ENCODE measurements around the gene KANK2. TPM values are rescaled to one million over a fixed set of nuclear protein-coding genes. Genes with fewer than 3 reads are reported as not detected.

The KANK2 gene
- polyA plus RNA-seq, 1 of the 3 experiments (the other 2 are of a cell fraction), result 92.4 TPM

DNA sequence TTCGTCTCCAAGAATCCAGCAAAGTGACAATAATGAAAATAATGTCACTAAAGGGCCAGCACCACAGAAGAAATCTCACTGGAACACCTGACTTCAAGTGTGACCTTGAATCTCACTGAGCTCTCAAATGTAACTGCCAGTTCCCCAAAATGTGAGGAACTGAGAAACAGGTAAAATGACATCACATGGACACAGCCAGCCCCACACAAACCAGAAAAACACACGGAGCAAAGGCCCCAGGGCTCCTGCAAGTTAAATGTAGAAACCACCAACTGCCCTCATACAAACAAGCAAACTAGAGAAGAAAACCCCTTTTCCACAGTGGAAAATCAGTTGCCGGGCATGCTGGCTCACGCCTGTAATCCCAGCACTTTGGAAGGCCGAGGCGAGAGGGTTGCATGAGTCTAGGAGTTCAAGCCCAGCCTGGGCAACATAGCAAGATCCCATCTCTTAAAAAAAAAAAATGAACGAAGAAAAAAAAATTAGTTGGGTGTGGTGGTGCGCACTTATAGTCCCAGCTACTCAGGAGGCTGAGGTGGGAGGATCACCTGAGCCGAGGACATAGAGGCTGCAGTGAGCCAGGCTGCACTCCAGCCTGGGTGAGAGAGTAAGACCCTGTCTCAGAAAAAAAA lies 8.7 kb upstream of the KANK2 start:
- H3K4me3 ChIP-seq (ENCODE audit: low read depth in 2 of 2, low read length in 1 of 2), result no peak overlapping the region
- POLR2A ChIA-PET, result no interaction called here

DNA sequence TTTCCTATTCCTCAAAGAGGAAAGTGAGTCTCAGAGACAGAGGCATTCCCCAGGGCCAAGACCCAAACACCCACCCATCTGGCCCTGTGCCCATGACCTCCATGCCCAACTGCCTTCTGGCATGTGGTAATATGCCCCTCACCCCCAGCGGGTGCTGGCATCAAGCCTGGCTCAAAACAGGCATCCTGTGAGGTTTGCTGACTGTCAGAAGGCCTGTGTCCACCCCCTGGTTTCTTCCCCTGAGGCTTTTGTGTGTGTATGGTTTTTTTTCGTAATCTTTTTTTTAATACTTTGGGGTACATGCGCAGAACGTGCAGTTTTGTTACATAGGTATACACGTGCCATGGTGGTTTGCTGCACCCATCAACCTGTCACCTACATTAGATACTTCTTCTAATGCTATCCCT lies 7.6 kb upstream of the KANK2 start:
- Histone ChIP-seq H3K9me2 (no peaks in the 10 kb centered on the region), H3K9me3 (no peaks in the 10 kb centered on the region), H3K4me1 (ENCODE audit: control insufficient read depth in 1 of 2, insufficient read depth in 2 of 2, low read depth in 1 of 2, low read length in 1 of 2) (peaks cover 4 to 8% of the 10 kb centered on the region in 2 experiments; a peak in 3 of 4 replicates), H4K20me1 (ENCODE audit: insufficient read depth) (peaks cover 4% of the 10 kb centered on the region; the same call in 1 of the 2 replicates), H3K4me2 (peak overlapping the region; percentile 1; the same call in 1 of the 2 replicates), H3K27me3 (ENCODE audit: insufficient read depth) (no peaks in the 10 kb centered on the region), H3K4me3 (ENCODE audit: low read depth in 2 of 2, low read length in 1 of 2) (no peak overlapping the region), H3K36me3 (replicated peaks in 1 of 2; ENCODE audit: control insufficient read depth in 1 of 2, insufficient read depth in 2 of 2, low read length in 1 of 2) (no peaks in the 10 kb centered on the region), H3F3A (replicated peaks; ENCODE audit: insufficient read depth) (peaks cover 30% of the 10 kb centered on the region), H3K27ac (ENCODE audit: low read depth in 2 of 2, low read length in 1 of 2) (no peak overlapping the region; a peak in 1 of 4 replicates), H3K9ac (no peak overlapping the region), H3K79me2 (ENCODE audit: insufficient read depth) (no peaks in the 10 kb centered on the region), H2AFZ (ENCODE audit: low read depth) (no peak overlapping the region)
- WGBS (ENCODE audit: low lambda C conversion rate), result 62% methylated on average over 5 of the region's 5 CpGs
- ChIA-PET CTCF (interaction anchor here (0.7 to 6.6 kb wide), 11 partner anchors 8 to 103 kb away, joined by 3 to 64 read pairs (median 4); no protein-coding TSS in a partner anchor), POLR2A (no interaction called here)
- DNase-seq, result peak; percentile 60
- TF ChIP-seq RAD21 (IDR thresholded peaks at IDR 0.05; ENCODE audit: low read length), result no peak
- TF ChIP-seq NFIC (IDR thresholded peaks at IDR 0.05; ENCODE audit: borderline replicate concordance), result peak; percentile 69

More for the DNA sequence above, 8.7 kb upstream of the KANK2 start:
- Histone ChIP-seq H3K9me3 (no peaks in the 10 kb centered on the region), H3K27me3 (ENCODE audit: insufficient read depth) (no peaks in the 10 kb centered on the region), H4K20me1 (ENCODE audit: insufficient read depth) (peaks cover 4% of the 10 kb centered on the region; the same call in 1 of the 2 replicates), H2AFZ (ENCODE audit: low read depth) (no peak overlapping the region), H3K9me2 (no peaks in the 10 kb centered on the region), H3K4me1 (ENCODE audit: control insufficient read depth in 1 of 2, insufficient read depth in 2 of 2, low read depth in 1 of 2, low read length in 1 of 2) (peaks cover 4 to 8% of the 10 kb centered on the region in 2 experiments; a peak in 3 of 4 replicates), H3K27ac (ENCODE audit: low read depth in 2 of 2, low read length in 1 of 2) (no peak overlapping the region), H3K9ac (no peak overlapping the region), H3K4me2 (no peak overlapping the region), H3K36me3 (replicated peaks in 1 of 2; ENCODE audit: control insufficient read depth in 1 of 2, insufficient read depth in 2 of 2, low read length in 1 of 2) (no peaks in the 10 kb centered on the region), H3F3A (replicated peaks; ENCODE audit: insufficient read depth) (peaks cover 41% of the 10 kb centered on the region), H3K79me2 (ENCODE audit: insufficient read depth) (no peaks in the 10 kb centered on the region)
- CTCF ChIA-PET, result interaction anchor here (0.6 to 6.6 kb wide), 5 partner anchors 69 to 161 kb away, joined by 4 to 64 read pairs (median 5); no protein-coding TSS in a partner anchor
- TF ChIP-seq, protein P1, sequence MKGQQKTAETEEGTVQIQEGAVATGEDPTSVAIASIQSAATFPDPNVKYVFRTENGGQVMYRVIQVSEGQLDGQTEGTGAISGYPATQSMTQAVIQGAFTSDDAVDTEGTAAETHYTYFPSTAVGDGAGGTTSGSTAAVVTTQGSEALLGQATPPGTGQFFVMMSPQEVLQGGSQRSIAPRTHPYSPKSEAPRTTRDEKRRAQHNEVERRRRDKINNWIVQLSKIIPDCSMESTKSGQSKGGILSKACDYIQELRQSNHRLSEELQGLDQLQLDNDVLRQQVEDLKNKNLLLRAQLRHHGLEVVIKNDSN (IDR thresholded peaks at IDR 0.05; ENCODE audit: borderline replicate concordance, low read depth), result no peak
- TF ChIP-seq TAF1 (IDR thresholded peaks at IDR 0.05; ENCODE audit: borderline replicate concordance, low read depth, low read length) (no peak), POLR2AphosphoS5 (IDR thresholded peaks at IDR 0.05; ENCODE audit: low read depth, low read length) (no peak), USF2 (IDR thresholded peaks at IDR 0.05; ENCODE audit: borderline replicate concordance, low read depth, low read length) (no peak), SIN3A (IDR thresholded peaks at IDR 0.05; ENCODE audit: borderline replicate concordance, low read depth, low read length) (no peak), FOXJ3 (CRISPR knock-in tag; IDR thresholded peaks at IDR 0.05) (no peak), GATA2 (CRISPR knock-in tag; IDR thresholded peaks at IDR 0.05) (no peak), CHD2 (IDR thresholded peaks at IDR 0.05; ENCODE audit: low read length, partially characterized antibody) (no peak), ZBTB33 (IDR thresholded peaks at IDR 0.05; ENCODE audit: borderline replicate concordance, low read depth) (no peak)
- no peak for DNase-seq
- WGBS (ENCODE audit: low lambda C conversion rate), result 94% methylated on average over 9 of the region's 9 CpGs

All from SK-N-SH (cell line).